ENCODE results near the gene SUGP1.

GRCh38 chr19:19335408-19336158 lies 15.3 kb upstream of the SUGP1 start:
- no peak for TF ChIP-seq POLR2AphosphoS5 (IDR thresholded peaks at IDR 0.05; ENCODE audit: low read depth, low read length)
- no peak for TF ChIP-seq TAF1 (IDR thresholded peaks at IDR 0.05; ENCODE audit: borderline replicate concordance, insufficient read depth, low read length)
